Lung microvascular endothelial cell (primary cell): ENCODE measurements around the gene KPNA4. TPM values are rescaled to one million over a fixed set of nuclear protein-coding genes. Genes with fewer than 3 reads are reported as not detected.

Source experiments
- DNase-seq, 2 donors: peaks; one replicate each; pipeline versions ENCODE4 v3.0.0 to v3.0.0-alpha.2; 2010; ENCODE audit warnings: low read depth in 2 of 2
- total RNA-seq: library from RNA; depleted of rRNA; stranded (reverse); fragments of >200 nt; gene quantifications from 2 replicates; pipeline ENCODE4 v1.2.1, GENCODE V29; 2014

Gene KPNA4
- total RNA-seq, 1 donor from 2014 or later, result 20.2 TPM

- peak; percentile 32 to 33 for DNase-seq
Observed at GRCh38 chr3:160451602-160452001, 113.8 kb downstream of the KPNA4 start.

- DNase-seq, result peak in 1 of 2 donors; percentile 28
Observed at GRCh38 chr3:160450846-160451245, 114.5 kb downstream of the KPNA4 start.

GRCh38 chr3:160449636-160450598 lies 115.5 kb downstream of the KPNA4 start, which contains the start of gene TRIM59:
Gene TRIM59 (minus strand): TSS chr3:160449786. CDS start chr3:160439183, 10,603 bp downstream.
- DNase-seq, result peak; percentile 97 to 98

- DNase-seq, result peak; percentile 30 to 63
Observed at GRCh38 chr3:160448845-160449635, 116.3 kb downstream of the KPNA4 start.

DNA sequence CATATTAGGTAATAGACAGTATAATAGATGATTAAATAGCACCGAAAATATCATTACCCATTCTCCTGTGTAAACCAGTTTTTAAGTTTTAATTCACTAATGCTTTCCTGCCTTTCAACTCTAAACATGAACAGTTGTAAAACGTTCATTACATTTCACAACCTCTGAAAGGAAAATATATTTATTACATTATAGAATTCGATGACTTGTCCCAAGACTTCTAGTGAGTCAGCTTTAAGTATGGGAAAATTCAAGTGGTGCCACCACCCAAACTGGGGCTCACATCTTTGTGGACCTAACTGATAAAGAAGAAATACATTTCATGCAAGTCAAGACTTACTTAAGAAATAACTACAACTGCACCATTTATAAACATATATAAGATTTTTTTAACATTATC lies 117.8 kb downstream of the KPNA4 start:
- peak in 1 of 2 donors; percentile 20 for DNase-seq

GRCh38 chr3:160446522-160447056 lies 118.8 kb downstream of the KPNA4 start:
- no peak for DNase-seq

GRCh38 chr3:160445854-160446253 lies 119.5 kb downstream of the KPNA4 start:
- DNase-seq, result no peak

Other genes starting within 250 kb of the KPNA4 start
- 13.9 and 15.7 TPM in 2 replicates for gene IFT80, start 166.3 kb downstream of the KPNA4 start, total RNA-seq
- gene SMC4, start 165.9 kb downstream of the KPNA4 start, total RNA-seq, result 26.8 and 36.4 TPM in 2 replicates
- 9.9 and 13.1 TPM in 2 replicates for gene TRIM59, start 115.8 kb downstream of the KPNA4 start, total RNA-seq
- not detected in 2 replicates for gene ARL14, start 111.6 kb upstream of the KPNA4 start, total RNA-seq
- gene PPM1L, start 190.7 kb upstream of the KPNA4 start, total RNA-seq, result 0.44 and 0.99 TPM in 2 replicates